GM19035 (cell line): ENCODE results near the gene HSPB6.
"Not testable (repeated sequence)": the region's sequence is repeated elsewhere in the genome, so short reads cannot be mapped to it uniquely, and the experiment has no call there.

Source experiments
- ATAC-seq: cut with Tn5 transposase; IDR thresholded peaks from one replicate; pipeline ENCODE4 v1.9.1; 2021; ENCODE audit not compliant: unreplicated experiment

Gene HSPB6

GRCh38 chr19:35756377-35757230, at the start of gene HSPB6:
Gene HSPB6 (minus strand): TSS chr19:35757029. CDS start chr19:35757008, 21 bp downstream.
- no peak for ATAC-seq

DNA sequence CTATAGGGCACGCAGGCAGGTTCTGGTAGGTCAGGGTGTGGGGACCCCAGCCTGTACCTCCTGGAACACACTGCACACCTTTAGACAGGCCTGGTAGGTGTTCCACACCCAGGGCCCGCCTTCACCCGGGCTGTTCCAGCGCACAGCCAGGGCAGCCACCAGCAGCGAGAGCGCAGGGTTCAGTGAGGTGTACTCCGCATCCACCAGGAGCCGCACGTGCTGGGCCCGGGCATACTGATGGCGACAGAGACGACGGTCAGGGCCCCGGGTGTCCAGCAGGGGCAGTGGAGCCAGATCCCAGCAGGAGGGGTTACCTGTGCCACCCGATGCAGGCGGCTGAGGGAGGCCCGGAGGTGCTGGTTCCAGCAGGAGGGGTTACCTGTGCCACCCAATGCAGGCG, 49.8 kb upstream of the HSPB6 start:
- ATAC-seq = no peak

DNA sequence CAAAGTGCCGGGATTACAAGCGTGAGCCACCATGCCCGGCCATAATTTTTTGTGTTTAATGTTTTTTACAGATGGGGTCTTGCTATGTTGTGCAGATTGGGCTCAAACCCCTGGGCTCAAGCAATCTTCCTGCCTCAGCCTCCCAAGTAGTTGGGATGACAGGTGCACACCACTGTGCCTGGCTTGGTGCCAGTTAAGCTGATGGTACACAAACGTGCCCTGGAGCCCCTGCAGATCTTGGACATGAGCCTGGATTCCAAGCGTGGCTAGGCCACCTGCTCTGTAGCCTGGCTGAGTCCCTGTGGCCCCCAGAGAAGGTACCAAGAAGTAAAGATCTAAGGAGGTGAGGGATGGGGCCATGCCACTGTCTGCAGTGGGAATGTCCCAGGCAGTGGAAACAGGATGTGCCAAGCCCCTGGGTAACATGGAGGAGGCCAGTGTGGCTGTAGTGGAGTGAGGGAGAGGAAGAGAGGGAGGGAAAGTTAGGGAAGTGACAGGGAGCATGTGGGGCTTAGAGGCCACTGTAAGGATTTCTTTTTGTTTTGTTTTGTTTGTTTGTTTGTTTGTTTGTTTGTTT, 48.8 kb upstream of the HSPB6 start:
- ATAC-seq = no peak

GRCh38 chr19:35801828-35802227, 45.0 kb upstream of the HSPB6 start:
- no peak for ATAC-seq

DNA sequence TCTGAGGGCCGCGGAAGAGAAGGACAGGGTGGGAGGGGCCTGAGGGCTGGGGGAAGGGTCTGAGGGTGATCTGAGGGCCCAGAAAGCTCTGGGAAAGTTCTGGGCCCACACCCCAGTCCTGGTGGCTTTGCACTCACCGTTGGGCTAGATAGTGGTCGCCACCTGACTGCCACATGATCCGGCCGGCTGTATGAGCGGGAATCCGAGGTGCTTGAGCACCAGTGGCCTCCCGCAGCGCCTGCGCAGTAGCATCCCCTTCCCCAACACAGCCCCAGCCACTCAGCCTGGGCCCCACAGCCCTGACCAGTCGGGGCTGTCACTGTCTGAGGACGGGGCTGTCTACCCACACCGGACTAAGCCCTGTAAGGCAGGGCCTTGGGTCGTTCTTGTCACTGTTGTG, 40.8 kb upstream of the HSPB6 start:
- ATAC-seq = no peak

GRCh38 chr19:35796645-35797542, 40.1 kb upstream of the HSPB6 start:
- no peak for ATAC-seq

DNA sequence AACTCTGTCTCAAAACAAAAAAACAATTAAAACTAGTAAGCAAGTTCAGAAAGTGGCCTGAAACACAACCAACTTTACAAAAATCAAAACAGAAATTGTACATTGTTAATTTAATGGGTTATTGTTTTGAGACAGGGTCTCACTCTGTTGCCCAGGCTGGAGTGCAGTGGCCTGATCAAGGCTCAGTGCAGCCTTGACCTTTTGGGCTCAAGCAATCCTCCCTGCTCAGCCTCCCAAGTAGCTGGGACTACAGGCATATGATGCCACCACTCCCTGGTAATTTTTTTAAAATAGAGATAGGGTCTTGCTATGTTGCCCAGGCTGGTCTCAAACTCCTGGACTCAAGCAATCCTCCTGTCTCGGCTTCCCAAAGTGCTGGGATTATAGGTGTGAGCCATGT, 38.7 kb upstream of the HSPB6 start:
- ATAC-seq = not testable (repeated sequence)

DNA sequence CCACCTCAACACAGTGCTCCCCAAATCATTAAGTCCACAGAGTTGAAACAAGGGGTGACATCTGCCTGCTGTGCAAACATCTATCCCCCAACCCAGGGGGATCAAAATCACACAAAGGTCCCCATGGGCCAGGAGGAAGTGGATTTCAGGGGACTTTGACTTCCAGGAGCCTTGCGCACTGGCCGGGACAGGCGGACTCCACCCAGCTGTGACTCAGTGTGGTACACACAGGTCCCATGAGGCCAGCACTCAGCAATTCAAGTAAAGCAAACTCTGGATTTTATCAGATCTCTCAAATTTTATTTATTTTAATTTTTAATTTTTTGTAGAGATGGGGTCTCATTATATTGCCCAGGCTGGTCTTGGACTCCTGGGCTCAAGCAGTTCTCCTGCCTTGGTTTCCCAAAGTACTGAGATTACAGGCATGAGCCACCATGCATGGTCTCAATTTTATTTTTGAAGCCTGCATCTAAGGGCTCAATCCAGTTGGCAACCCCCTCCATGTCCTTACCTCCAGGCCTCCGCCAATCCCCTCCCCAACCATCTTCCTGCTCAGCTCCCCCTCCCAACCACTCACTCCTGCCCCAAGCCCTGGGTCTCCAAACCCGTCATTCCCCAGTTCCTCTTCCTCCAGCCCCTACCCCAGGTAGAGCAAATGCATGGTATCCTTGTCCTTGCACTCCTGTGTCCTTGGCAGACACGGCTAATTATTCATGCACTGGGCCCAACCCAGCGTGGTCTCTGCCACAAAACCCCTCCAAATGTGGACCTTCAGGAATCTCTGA, 36.7 kb upstream of the HSPB6 start:
- no peak for ATAC-seq

GRCh38 chr19:35792888-35793287, 36.1 kb upstream of the HSPB6 start:
- ATAC-seq = no peak

DNA sequence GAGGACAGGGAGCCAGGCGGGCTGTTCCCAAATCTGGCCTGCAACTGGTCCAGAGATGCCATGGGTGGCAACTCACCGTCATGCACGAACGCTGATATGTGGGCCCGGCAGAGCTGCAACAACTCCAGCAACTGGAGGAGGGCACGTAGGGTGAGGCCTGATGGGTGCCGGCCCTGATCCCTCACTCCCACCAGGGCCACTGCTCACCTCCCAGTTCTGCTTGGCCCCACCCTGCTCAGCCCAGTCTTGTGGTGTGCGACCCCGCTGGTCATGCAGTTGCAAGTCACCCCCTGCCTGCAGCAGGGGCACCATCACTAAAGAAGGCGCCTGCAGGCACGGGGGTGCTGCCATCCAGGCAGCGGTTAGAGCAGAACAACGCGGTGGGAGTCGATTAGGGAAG, 35.5 kb upstream of the HSPB6 start:
- no peak for ATAC-seq

GRCh38 chr19:35791814-35792279, 35.0 kb upstream of the HSPB6 start:
- no peak for ATAC-seq

DNA sequence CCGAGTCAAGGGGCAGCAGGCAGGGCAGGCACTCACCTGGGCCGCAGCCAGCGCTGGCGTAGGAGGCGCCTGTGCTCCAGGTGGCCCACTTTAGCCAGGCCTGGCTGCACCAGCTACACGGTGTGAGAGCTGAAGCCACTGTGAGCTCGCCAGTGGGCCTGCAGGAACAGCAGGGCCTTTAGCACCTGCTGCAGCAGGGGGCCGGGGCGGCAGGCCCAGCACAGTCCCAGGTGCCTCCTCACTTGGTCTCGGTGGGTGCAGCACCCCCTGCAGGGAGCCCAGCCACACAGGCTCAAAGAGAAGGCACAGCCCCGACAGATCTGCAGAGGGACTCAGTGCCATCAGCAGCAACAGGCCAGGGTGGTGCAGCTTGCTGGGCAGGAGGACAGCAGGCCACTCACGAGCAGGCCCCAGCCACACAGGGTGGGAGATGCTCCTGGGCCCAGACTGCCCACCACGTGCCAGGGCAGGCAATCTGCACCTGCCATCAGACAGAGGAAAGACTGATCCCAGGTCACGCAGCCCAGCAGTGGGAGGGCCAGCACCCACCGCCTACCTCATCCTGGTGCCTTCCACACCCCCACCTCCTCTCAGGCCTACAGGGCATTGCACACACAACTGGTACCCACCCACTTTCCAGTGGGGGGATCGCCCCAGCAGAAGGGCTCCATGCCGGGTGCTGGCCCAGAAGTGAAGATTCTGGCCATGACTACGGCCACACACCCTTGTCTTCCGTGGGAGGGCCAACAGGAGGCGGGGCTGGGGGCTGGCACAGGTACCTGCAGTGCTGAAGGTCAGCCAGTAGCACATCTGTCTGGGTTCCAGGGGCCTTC, 34.4 kb upstream of the HSPB6 start:
- no peak for ATAC-seq

GRCh38 chr19:35789978-35790944, 33.4 kb upstream of the HSPB6 start:
- ATAC-seq = no peak

DNA sequence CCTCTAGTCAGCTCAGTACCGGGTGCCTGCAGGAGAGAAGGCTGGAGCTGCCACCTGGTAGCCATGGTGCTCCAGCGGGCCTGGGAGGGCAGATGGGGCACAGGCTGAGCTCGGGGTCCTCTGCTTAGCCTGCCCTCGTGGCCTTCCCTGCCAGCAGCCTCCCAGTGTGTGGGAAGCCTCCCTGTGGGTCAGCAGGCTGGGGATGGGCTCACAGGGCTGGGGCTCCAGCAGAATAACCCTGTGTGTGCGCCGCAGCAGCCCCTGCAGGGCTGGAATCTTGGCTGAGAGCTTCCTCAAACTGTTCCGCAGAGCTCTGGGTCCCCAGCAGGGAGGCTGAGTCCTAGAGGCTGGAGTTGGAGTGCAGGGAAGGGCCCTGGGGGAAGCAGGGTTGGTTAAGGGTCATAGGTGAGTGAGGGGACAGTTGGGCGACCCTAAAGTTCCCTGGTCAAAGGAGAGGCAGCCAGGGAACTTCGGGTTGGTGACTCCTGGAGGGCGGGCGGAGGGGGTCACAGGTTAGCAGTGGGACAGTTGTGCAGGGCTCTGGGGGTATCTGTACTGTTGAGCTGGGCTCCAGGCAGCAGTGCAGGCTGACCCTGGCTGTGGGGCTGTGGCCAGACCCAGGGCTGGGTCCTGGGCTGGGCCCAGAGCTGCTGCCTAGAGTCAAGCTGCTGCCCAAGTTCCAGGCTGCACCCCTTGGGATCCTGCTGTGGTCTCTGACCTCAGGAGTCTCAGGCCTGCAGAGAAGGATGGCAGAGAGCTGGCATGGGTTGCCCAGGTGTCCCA, 32.6 kb upstream of the HSPB6 start:
- no peak for ATAC-seq

DNA sequence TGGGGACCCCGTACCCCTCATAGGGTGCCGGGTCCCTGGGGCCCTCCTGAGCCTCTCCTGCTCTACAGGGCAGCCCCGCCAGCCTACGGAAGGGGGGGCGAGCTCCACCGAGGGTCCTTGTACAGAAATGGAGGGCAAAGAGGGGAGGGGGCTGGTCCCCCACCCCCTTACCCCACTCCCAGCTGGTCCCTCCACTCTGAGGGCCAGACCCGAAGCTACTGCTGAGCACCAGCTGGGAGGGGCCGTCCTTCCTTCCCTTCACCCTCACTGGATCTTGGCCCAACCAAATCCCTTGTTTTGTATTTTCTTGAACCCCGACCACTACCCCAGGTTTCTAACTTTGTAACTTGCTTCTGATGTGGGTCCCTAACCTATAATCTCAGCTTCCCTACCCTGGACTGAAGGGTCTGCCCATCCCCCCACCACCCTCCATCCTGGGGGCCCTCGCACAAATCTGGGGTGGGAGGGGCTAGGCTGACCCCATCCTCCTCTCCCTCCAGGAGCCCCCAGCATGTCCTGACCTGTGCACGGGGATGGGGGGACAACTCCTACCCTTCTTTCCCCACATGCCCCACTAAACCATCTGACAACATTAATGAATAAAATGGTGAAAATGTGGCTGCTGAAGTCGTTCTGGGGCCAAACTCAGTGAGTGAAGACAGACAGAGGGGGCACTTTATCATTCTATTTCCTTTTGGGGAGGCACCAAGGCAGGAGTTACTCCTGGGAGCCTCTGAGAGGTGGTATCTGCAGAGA, 31.6 kb upstream of the HSPB6 start:
- no peak for ATAC-seq

DNA sequence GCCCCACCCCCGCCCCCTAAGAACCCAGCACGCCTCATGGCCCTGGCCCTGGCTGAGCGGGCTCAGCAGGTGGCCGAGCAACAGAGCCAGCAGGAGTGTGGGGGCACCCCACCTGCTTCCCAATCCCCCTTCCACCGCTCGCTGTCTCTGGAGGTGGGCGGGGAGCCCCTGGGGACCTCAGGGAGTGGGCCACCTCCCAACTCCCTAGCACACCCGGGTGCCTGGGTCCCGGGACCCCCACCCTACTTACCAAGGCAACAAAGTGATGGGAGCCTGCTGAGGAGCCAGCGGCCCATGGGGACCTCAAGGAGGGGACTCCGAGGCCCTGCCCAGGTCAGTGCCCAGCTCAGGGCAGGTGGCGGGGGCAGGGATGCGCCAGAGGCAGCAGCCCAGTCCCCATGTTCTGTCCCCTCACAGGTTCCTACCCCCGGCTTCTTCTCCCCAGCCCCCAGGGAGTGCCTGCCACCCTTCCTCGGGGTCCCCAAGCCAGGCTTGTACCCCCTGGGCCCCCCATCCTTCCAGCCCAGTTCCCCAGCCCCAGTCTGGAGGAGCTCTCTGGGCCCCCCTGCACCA, 30.5 kb upstream of the HSPB6 start:
- ATAC-seq = no peak
